Testis (tissue), 3 donors: Measurements from ENCODE around the gene TRABD2B. TPM values are rescaled to one million over a fixed set of nuclear protein-coding genes. Genes with fewer than 3 reads are reported as not detected.
A peak's percentile ranks its signal among the peaks of the same experiment; 100 is the strongest.

Experiments used
- DNase-seq: peaks from one replicate; pipeline ENCODE4 v3.0.0-alpha.2; 2019
- H3K27ac ChIP-seq, 2 donors: fragments of 200-600 bp; sonication (generic); one replicate each; pipeline ENCODE4 v1.5.1; 2019
- H3K27me3 ChIP-seq: fragments of 200-600 bp; sonication (generic); one replicate; pipeline ENCODE4 v1.5.1; 2019
- H3K36me3 ChIP-seq: fragments of 200-600 bp; sonication (generic); one replicate; pipeline ENCODE4 v1.5.1; 2017; ENCODE audit warnings: low read depth; ENCODE audit errors: missing control alignments
- H3K4me1 ChIP-seq: fragments of 200-600 bp; sonication (generic); one replicate; pipeline ENCODE4 v1.5.1; 2019
- H3K4me3 ChIP-seq, 2 donors: fragments of 200-600 bp; sonication (generic); one replicate each; pipeline ENCODE4 v1.5.1; 2017 to 2019
- H3K9me3 ChIP-seq: fragments of 200-600 bp; sonication (generic); one replicate; pipeline ENCODE4 v1.5.1; 2017
- POLR2A ChIP-seq: fragments of 450-650 bp; IDR thresholded peaks from one replicate; pipeline ENCODE4 v1.6.1; 2017; ENCODE audit warnings: antibody characterized with exemption, mild to moderate bottlenecking, moderate library complexity
- WGBS, 2 donors: methylation state at CpG; one replicate each; pipeline ENCODE4 v1.1.5; 2018; 5-methylcytosine and 5-hydroxymethylcytosine counted together
- intact Hi-C: fragments of 100-400 bp; cut with DNase I; formaldehyde crosslinking; loops from one replicate; pipeline ENCODE4 v1.15.1; 2023; ENCODE audit warnings: low total_unique reads
- polyA plus RNA-seq: library from polyadenylated mRNA; stranded (reverse); fragments of 350-450 nt; fragmentation: Illumina TruSeq; extraction: RNeasy Lipid Tissue Mini Kit (QIAGEN cat#74804); gene quantifications from one replicate; pipeline ENCODE4 v1.2.3, GENCODE V29; 2014; ENCODE audit warnings: low read depth, low replicate concordance; ENCODE audit not compliant: insufficient read depth
- total RNA-seq, 2 donors: library from RNA; depleted of rRNA; stranded (reverse); fragments of >200 nt; gene quantifications; one replicate each; pipeline ENCODE4 v1.2.3, GENCODE V29; 2016
- TF ChIP-seq, protein P1 (sequence below), 3 experiments: fragments of 450-650 bp in 2 of 3; fragments of 200-600 bp in 1 of 3; sonication (generic) in 1 of 3; IDR thresholded peaks; one replicate each; pipeline ENCODE4 v1.5.1; 2016 to 2019; ENCODE audit warnings: antibody characterized with exemption in 3 of 3, mild to moderate bottlenecking in 2 of 3, moderate library complexity in 1 of 3

TRABD2B gene
- total and polyA plus RNA-seq, 3 donors from 2014 or later = 1.9 to 2.7 (median 2.0) TPM

DNA sequence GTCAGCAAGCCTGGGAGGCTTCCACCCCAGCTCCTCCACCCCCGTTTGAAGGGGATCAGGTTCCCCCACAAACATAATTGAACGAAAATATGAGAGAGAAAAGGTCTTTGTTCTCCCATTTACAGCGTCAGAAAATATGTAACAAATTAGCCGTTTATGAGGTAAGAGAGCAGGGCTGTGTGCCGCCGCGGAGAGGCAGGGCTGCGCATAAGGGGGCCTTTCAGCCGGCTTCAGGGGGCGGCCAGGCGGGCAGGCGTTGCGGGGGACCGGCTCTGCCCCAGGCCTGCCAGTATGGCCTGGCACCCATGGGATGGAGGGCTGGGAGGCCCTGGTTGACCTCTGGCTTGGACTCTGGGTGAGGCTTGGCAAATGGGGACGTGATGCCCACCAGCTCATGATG lies 179.3 kb downstream of the TRABD2B start:
- intact Hi-C loops = no loop called here
- 78 to 85% methylated on average over 13 to 15 of the region's 15 CpGs for WGBS, 2 donors
- Histone ChIP-seq H3K36me3 (no peaks in the 10 kb centered on the region), H3K27ac (no peak overlapping the region), H3K9me3 (no peaks in the 10 kb centered on the region), H3K27me3 (no peaks in the 10 kb centered on the region), H3K4me3 (no peak overlapping the region), H3K4me1 (peaks cover 25% of the 10 kb centered on the region)
- DNase-seq = no peak
- TF ChIP-seq POLR2A = no peak
- TF ChIP-seq, protein P1, sequence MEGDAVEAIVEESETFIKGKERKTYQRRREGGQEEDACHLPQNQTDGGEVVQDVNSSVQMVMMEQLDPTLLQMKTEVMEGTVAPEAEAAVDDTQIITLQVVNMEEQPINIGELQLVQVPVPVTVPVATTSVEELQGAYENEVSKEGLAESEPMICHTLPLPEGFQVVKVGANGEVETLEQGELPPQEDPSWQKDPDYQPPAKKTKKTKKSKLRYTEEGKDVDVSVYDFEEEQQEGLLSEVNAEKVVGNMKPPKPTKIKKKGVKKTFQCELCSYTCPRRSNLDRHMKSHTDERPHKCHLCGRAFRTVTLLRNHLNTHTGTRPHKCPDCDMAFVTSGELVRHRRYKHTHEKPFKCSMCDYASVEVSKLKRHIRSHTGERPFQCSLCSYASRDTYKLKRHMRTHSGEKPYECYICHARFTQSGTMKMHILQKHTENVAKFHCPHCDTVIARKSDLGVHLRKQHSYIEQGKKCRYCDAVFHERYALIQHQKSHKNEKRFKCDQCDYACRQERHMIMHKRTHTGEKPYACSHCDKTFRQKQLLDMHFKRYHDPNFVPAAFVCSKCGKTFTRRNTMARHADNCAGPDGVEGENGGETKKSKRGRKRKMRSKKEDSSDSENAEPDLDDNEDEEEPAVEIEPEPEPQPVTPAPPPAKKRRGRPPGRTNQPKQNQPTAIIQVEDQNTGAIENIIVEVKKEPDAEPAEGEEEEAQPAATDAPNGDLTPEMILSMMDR (IDR thresholded peaks at IDR 0.05) = no peak

DNA sequence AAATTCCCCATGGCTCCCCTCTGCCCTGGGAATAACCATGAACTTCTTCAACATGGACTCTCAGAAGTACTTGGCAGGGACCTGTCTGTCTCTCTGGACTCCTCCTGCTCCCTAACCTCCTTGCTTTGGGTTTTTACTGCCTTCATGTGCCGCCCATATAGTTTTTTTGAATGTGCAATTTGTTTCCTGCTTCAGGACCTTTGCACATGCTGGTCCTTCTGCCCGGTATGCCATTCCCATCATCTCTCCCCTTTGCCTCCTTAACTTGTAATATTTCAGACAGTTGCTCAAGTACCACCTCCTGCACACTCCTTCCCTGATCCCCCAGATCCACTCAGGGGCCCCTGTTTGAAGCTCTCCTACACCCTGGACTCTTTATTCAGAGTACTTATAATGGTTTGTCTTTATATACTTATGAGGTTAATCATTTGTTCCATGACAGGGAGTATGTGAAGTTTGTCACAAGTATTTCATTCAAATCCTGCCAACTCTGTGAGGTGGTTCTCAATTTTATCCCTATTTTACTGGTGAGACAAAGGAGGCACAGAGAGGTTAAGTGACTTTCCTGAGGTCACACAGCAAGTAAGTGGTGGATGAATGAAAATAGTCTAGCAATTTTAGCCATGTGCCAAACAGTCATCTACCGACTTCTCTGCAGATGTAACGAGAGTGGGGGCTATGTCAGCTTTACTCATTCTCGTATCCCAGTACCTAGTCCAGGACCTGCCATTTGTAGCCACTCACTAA lies 180.7 kb downstream of the TRABD2B start:
- H3K9me3 ChIP-seq = no peaks in the 10 kb centered on the region
- H3K27me3 ChIP-seq = no peaks in the 10 kb centered on the region
- H3K4me1 ChIP-seq = peaks cover 23% of the 10 kb centered on the region
- intact Hi-C loops = no loop called here
- no peaks in the 10 kb centered on the region for H3K36me3 ChIP-seq
- no peak overlapping the region for H3K27ac ChIP-seq
- no peak for DNase-seq
- TF ChIP-seq, protein P1 (IDR thresholded peaks at IDR 0.05) = no peak
- TF ChIP-seq POLR2A = no peak
- H3K4me3 ChIP-seq = no peak overlapping the region
- WGBS, 2 donors = 92% methylated on average over 5 of the region's 5 CpGs

DNA sequence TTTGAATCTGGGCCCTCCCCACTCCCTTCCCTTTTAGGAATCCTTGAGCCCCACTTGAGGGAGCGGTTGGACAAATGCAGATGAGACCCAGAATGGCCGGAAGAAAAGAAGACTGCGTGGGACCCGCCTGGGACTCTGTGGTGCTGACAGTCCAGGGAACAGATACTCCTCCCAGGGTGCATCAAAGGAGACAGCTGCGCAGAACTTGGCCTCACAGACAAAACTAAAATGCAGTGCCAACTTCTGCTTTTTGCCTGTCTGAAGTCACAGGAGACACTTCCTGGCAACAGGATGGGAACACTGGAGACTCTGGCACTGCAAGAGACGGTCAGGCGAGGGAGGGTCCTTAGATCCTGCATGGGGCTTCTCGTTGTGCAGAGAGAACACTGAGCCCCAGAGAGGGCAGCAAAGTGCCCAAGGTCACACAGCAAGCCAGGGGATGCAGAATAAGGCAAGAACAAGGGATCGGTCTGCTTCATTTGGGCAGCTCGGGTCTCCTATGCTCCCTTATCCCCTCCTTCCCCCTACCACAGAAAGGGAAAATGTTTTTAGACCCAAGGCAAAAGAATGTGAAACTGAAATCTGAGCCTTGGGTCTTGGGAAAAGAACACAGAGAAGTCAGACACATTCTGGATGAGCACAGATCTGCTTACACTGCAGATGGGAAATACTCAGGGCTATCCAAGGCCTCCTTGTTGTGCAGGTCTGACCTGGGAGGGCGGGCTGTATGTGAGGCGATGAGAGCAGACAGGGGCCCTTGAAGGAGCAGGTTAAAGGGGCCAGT lies 182.4 kb downstream of the TRABD2B start:
- no peaks in the 10 kb centered on the region for H3K36me3 ChIP-seq
- intact Hi-C loops = no loop called here
- no peak for DNase-seq
- no peaks in the 10 kb centered on the region for H3K9me3 ChIP-seq
- peak overlapping the region in 1 of 2 donors; percentile 63 for H3K27ac ChIP-seq
- no peak for TF ChIP-seq POLR2A
- TF ChIP-seq, protein P1 (IDR thresholded peaks at IDR 0.05) = no peak
- no peak overlapping the region for H3K4me3 ChIP-seq
- H3K4me1 ChIP-seq = peaks cover 27% of the 10 kb centered on the region
- H3K27me3 ChIP-seq = no peaks in the 10 kb centered on the region
- 42 to 56% methylated on average over 12 of the region's 12 CpGs for WGBS, 2 donors

DNA sequence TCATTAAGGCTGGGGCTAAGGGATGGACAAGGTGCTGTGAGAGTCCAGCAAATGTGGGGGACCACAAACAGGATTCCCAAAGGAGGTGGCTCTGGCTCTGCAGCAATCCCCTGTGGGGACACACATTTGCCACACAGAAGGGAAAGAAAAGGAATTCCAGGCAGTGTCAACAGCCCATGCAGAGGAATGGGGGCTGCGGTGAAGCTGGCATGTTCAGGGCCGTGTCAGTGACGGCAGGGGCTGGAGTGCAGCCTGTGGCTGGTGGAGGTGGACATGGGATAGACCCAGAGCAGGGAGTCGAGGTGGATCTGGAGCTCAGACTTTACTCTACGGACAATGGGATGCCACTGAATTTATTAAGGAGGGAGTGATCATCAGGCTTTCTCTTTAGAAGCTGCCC lies 183.2 kb downstream of the TRABD2B start:
- TF ChIP-seq, protein P1 (IDR thresholded peaks at IDR 0.05) = no peak
- TF ChIP-seq POLR2A = no peak
- intact Hi-C loops = no loop called here
- WGBS, 2 donors = 49 to 58% methylated on average over 5 of the region's 5 CpGs
- no peak for DNase-seq
- Histone ChIP-seq H3K4me3 (no peak overlapping the region), H3K27me3 (no peaks in the 10 kb centered on the region), H3K36me3 (no peaks in the 10 kb centered on the region), H3K4me1 (peaks cover 27% of the 10 kb centered on the region), H3K9me3 (no peaks in the 10 kb centered on the region), H3K27ac (peak overlapping the region in 1 of 2 donors; percentile 63)
